NCI-H2029 treated with DMSO at 0.1 percent for 48 hours (cell line): ENCODE measurements around the gene INPP5E.

Source experiments
- DNase-seq: peaks from one replicate; lab custom pipeline; 2025; lab: John Stamatoyannopoulos, UW

Gene INPP5E

GRCh38 chr9:136445799-136446198 lies 6.2 kb upstream of the INPP5E start:
- DNase-seq = no peak

- no peak for DNase-seq
Observed at GRCh38 chr9:136444102-136444501, 4.5 kb upstream of the INPP5E start.

DNA sequence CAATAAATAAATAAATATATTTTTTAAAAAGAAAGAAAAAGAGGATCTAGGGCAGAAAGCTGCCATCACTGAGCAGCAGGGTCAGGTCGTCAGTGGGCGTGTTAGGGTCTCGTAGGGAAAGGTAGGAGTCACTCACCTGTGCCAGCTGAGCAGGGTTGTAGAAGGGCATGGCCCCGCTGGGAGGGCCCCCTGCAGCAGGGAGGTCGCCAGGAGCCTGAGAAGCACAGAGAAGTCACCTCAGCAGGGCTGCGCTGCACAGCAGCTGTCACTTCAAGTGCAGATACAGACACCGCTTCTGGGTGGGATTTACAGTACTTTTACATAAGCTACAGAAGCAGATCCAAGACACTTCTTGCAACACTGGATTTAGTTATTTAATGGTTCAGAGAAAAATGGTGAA lies 4.0 kb upstream of the INPP5E start:
- DNase-seq = no peak

DNA sequence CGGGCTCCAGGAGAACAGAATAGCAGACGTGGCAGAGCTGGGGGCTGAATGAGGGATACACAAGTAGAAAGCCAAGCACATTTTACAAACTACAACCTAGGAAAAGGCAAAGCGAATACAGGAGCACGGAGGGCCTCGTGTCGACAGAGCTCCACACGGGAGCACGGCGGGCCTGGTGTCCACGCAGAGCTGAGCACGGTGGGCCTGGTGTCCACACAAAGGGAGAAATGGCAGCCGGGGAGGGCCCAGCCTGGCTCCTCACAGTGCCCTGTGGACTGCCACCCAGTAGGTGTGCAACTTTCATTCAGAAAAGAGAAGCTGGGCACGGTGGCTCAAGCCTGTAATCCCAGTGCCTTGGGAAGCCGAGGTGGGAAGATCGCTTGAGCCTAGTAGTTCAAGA lies 3.4 kb upstream of the INPP5E start:
- DNase-seq = no peak

- no peak for DNase-seq
Observed at GRCh38 chr9:136442265-136442664, 2.6 kb upstream of the INPP5E start.

GRCh38 chr9:136441681-136442245 lies 2.1 kb upstream of the INPP5E start:
- no peak for DNase-seq

DNA sequence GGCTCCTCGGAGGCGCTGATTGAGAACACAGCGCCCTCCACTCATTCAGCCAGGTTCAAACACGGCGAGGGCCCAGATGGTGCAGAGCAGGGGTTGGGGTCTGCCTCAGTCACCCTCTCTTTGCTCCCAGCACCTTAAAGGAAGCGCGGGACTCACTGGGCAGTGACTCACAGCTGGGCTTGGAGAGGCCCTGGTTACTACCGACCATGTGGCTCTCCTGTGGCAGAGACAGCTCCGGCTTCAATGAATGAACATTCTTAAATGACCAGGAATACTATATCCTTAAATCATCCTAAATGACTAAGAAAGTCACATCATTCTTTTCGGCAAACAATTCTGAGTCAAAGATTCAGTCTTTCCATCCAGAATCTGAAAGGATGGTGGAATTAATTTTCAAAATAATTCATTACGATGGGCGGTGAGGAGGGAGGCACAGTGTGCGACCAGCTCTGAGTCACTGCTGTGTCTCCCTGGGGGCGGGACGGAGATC lies 1.6 kb upstream of the INPP5E start:
- no peak for DNase-seq

DNA sequence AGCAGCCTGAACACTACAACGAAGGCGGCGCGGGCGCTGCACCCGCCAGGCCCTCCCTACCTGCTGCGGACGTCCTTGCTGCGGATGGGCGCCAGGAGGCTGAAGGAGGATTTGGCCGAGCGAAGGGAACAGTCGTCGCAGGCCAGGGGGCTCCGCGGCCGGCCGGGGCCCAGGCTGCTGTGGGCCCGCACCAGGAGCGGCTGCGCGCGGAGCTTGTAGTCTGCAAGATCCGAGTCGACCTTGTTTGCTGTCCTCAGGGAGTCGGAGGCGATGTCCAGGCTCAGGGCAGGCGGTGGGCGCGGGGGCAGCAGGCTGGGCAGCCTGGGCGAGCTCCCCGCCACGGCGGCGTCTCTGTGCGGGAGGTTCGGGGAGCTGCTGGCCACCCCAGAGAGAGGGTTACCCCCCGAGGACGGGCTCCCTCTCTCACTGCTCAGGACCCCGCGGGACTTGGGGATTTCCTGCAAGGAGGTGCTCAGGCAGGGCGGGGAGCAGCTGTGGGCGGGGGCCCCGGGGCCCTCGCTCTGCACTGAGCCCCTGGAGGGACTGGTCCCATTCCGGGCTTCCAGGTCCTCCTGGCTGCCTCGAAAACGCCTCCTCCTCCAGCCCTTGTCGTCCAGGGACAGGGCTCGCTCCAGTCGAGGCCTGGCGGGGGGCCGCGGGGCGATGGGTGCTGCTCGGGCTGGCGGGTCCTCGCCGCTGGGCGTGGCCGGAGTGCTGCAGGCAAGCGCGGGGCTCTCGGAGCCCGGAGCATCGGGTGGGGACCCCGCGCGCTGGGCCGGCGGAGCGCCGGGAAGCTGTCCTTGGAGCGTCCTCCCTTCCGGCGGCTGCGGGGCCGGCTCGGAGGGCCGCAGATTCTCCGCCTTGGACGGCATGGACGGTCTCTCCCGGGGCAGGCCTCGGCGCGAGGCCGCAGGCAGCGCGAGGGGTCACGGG lies 831 bp downstream of the INPP5E start:
- DNase-seq = no peak

DNA sequence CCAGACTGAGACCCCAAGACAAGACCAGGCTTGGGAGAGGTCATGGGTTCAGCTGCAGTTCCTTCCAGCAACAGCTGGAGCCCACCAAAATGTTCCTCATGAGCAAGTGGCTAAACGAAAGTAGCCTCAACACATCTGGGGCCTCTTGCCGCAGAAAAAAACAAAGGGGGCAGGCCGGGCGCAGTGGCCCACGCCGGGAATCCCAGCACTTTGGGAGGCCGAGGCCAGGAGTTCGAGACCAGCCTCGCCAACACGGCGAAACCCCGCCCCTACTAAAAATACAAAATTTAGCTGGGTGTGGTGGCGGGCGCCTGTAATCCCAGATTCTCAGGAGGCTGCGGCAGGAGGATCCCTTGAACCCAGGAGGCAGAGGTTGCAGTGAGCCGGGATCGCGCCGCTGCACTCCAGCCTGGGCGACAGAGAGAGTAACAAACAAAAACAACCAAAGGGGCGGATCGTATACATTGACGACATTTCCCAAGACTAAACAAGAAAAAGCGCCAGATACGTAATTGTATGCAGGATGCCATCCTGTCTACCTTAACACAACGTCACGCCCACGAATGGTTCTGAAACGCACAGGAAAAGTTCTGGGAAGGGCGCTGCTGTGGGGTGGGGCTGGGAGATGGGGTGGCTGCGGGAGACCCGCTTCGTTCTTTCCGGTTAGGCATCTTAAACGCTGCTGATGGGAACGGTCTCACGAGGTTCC lies 1.7 kb downstream of the INPP5E start:
- no peak for DNase-seq

DNA sequence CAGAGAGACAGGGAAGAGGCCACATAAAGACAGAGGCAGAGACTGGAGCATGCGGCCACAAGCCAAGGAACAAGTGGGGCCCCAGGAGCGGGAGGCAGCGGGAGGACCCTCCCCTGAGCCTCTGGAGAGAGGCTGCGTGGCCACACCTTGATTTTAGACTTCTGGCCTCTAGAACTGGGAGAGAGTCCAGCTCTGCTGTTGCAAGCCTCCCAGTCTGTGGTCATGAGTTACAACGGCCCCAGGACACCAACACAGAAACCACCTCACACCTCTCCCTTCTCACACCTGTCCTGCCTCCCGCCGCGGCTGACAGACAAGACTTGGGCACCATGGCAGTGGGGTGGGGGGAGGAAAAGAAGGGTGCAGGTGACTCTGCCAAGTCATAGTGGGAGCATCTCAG lies 2.2 kb downstream of the INPP5E start:
- DNase-seq = no peak

- DNase-seq = no peak
Observed at GRCh38 chr9:136436055-136436634, 3.5 kb downstream of the INPP5E start.

- no peak for DNase-seq
Observed at GRCh38 chr9:136434580-136435169, 5.0 kb downstream of the INPP5E start.

GRCh38 chr9:136433849-136434579 lies 5.6 kb downstream of the INPP5E start:
- no peak for DNase-seq

DNA sequence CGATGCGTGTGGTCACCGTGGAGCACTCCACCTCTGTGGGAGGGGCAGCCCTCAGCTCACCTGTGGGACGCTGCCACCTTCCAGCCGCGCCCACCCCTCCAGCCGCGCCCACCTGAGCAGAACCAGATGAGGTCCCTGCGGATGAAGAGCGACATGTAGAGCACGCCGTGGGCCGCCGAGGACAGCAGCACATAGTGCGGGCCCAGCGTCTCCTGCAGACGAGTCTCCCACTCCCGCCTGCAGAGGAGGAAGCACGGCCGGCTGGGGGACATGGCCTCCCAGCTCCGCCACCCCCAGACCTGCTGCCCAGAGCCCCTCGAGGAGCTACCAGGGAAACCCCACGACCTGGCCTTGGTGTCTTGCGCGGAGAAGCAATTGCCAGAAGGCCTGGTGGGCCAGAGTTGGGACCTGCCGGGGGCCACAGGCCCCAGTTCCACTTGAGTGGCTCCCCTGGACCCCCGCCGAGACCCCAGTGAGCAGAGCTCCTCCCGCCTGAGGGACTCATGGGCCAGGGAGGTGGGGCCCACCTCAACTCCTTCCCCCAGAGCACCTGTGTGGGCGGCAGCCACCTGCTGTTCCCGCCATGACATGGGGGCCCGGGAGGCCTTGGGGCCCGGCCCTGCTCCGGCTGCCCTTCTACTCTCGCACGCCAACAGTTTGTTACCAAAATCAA lies 6.5 kb downstream of the INPP5E start:
- DNase-seq = no peak

GRCh38 chr9:136432591-136432990 lies 7.1 kb downstream of the INPP5E start:
- no peak for DNase-seq

GRCh38 chr9:136431782-136432350 lies 7.8 kb downstream of the INPP5E start:
- DNase-seq = no peak

DNA sequence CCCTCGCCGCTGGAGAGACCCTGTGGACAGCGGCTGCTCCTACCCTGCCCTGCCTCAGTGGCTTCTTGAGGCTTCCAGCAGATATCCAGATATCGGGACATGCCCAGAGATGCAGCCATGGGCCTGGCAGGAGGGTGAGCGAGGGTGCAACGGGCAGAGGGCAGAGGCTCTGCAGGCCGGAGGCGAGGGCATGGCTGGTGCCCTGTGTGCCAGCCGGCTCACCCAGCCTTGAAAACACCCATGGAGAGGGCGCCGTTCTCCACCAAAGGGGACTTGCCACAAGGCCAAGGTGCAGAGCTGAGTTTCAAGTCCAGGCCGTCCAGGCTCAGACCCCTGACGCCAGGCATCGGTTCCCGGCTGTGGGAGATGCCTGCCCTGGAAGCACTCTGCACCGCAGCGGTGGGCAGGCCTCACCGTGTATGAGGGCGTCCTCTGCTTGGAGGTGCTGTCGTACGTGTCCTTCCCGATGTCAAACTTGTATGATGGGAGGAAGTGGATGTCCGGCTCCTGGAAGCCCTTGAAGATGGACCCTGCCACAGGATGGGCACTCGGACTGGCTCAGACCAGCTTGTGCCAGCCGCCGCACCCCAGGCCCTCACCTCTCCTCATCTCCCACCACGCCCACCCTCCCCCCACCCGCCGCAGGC lies 8.9 kb downstream of the INPP5E start:
- DNase-seq = no peak

DNA sequence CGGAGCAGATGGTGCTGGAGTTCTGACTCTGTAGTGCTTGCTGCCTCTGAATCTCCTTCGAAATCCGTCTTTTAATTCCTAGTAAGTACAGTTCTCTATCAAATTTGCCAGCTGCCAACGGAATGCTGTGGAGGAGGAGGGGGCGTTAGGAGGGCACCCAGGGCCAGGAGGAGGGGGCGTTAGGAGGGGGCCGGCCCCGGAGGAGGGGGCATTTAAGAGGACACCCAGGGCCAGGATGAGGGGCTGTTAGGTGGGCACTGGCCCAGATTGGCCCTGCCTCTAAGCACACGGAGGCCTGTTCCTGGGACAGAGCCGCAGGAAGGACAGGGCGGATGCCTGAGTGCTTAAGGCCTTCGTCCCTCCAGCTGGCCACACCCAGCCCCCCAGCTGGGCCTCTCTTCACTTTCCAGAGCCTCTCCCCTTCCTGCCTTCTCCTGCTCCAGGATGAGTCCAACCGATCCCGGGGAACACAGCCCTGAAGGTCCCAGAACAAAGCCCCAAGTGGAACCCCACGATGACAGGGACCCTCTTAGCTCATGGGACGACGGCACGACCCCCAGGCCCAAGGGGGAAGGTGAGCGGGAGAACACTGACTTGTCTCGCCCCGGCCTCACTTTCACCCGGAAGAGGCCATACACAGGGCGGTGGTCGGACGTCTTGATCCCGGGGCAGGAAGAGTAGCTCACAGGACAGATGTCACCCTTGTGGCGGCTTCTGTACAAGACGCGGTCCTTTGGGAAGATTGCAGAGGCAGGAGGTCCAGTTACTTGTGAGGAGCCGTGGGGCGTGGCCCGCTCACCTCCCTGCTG lies 9.8 kb downstream of the INPP5E start:
- no peak for DNase-seq

GRCh38 chr9:136429075-136429628 lies 10.5 kb downstream of the INPP5E start:
- DNase-seq = no peak
